IPS DF 6.9 (cell line): ENCODE results near the gene TTLL3.

ENCODE experiments used
- DNase-seq: peaks from one replicate; pipeline ENCODE4 v3.0.0-alpha.2; 2013; ENCODE audit warnings: low read depth, low spot score
- H3K27ac ChIP-seq: one replicate; pipeline ENCODE4 v1.5.1; 2013; ENCODE audit warnings: low read length, control low read depth
- H3K27me3 ChIP-seq: 2 replicates; pipeline ENCODE4 v1.6.1; 2013; ENCODE audit warnings: mild to moderate bottlenecking, low read length; ENCODE audit not compliant: control insufficient read depth, insufficient read depth
- H3K36me3 ChIP-seq: 2 replicates; pipeline ENCODE4 v1.6.1; 2013; ENCODE audit warnings: low read length; ENCODE audit not compliant: control insufficient read depth, insufficient read depth
- H3K4me1 ChIP-seq: 2 replicates; pipeline ENCODE4 v1.6.1; 2013; ENCODE audit warnings: low read length; ENCODE audit not compliant: control insufficient read depth, insufficient read depth
- H3K4me3 ChIP-seq: 2 replicates; pipeline ENCODE4 v1.5.1; 2013; ENCODE audit warnings: mild to moderate bottlenecking, low read length
- H3K9me3 ChIP-seq: 2 replicates; pipeline ENCODE4 v1.6.1; 2013; ENCODE audit warnings: low read length, inconsistent platforms; ENCODE audit not compliant: control insufficient read depth, insufficient read depth
- WGBS: extraction: QIAGEN DNeasy Blood & Tissue Kit; methylation state at CpG from one replicate; pipeline ENCODE4 v1.1.7; 2013; ENCODE audit warnings: mixed read lengths, missing lambda C conversion rate; ENCODE audit not compliant: insufficient read length, insufficient coverage; 5-methylcytosine and 5-hydroxymethylcytosine counted together

Gene TTLL3

DNA sequence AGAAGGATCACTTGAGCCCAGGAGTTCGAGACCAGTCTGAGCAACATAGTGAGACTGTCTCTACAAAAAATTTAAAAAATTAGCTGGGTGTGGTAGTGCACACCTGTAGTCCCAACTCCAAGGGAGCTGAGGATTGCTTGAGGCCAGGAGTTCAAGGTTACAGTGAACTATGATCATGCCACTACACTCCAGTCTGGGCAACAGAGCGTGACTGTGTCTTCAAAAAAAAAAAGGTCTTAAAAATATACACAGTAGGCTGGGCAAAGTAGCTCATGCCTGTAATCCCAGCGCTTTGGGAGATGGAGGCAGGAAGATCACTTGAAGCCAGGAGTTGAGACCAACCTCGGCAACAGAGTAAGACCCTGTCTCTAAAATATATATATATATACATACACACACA lies 29.2 kb upstream of the TTLL3 start:
- DNase-seq, result no peak
- Histone ChIP-seq H3K36me3 (peaks cover 13% of the 10 kb centered on the region), H3K4me3 (no peak overlapping the region), H3K27ac (no peak overlapping the region), H3K4me1 (no peaks in the 10 kb centered on the region), H3K27me3 (no peaks in the 10 kb centered on the region), H3K9me3 (no peaks in the 10 kb centered on the region)
- WGBS, result no CpG with 5 or more reads among the region's 4 CpGs

DNA sequence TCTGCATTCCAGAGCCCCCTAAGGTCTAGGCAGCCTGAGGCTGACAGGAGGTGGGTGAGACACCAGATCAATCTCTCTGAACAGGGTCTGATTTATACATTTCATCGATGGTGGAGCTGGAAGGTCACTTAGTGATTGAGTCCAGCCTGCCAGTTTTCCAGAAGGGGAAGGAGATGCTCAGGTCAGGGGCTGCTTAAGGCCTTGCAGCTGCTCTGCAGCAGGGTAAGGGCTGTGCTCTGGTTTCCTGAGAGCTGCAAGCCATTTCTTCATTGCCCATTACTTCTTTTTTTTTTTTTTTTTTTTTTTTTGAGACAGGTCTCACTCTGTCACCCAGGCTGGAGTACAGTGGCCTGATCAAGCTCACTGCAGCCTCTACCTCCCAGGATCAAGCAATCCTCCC lies 28.5 kb upstream of the TTLL3 start:
- no peak for DNase-seq
- Histone ChIP-seq H3K4me3 (no peak overlapping the region), H3K27me3 (no peaks in the 10 kb centered on the region), H3K4me1 (no peaks in the 10 kb centered on the region), H3K36me3 (peaks cover 13% of the 10 kb centered on the region), H3K27ac (no peak overlapping the region), H3K9me3 (no peaks in the 10 kb centered on the region)
- WGBS, result no CpG with 5 or more reads among the region's 1 CpG

DNA sequence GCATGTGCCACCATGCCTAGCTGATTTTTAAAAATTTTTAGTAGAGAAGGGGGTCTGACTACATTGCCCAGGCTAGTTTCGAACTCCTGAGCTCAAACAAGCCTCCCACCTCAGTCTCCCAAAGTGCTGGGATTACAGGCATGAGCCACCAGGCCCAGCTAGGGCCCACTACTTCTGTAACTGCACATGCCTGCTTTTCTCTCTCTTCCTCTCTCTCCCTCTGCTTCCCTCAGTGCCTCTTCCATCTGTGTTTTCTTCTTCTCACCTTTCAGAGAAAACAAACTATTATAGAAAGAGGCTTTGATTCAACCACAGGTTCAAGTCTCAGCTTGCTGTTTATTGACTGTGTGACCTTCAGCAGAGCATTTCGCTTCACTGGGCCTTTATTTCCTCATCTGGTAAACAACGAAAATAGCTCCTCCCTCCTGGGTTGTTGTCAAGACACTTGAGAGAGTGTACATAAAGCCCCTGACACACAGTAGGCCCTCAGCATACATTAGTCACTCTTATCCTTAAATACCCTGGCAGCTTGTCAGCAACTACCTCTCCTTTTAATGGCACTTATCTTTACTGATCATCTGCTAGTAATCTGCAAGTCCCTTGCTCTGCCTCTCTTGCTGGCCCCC lies 28.0 kb upstream of the TTLL3 start:
- no CpG with 5 or more reads among the region's 3 CpGs for WGBS
- Histone ChIP-seq H3K4me1 (no peaks in the 10 kb centered on the region), H3K9me3 (no peaks in the 10 kb centered on the region), H3K27me3 (no peaks in the 10 kb centered on the region), H3K36me3 (peaks cover 13% of the 10 kb centered on the region), H3K4me3 (no peak overlapping the region), H3K27ac (no peak overlapping the region)
- DNase-seq, result no peak

DNA sequence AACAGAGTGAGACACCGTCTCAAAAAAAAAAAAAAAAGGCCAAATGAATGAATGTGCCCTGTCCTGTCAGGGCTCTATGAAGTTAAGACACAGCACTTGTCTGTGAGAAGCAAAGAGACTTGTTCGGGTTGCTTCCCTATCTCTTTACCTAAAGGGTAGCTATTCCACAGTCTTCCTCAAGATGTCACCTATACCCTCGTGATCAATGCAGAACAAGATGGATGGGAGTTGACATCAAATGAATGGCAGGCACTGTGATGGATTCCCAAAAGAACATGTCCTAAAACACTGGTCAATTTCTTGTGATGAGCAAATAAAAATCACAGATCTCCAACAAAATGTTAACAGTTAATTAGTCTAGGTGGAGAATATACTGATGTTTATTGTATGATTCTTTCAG lies 27.3 kb upstream of the TTLL3 start:
- no peaks in the 10 kb centered on the region for H3K9me3 ChIP-seq
- peaks cover 13% of the 10 kb centered on the region for H3K36me3 ChIP-seq
- no peaks in the 10 kb centered on the region for H3K27me3 ChIP-seq
- DNase-seq, result no peak
- no peak overlapping the region for H3K4me3 ChIP-seq
- H3K4me1 ChIP-seq, result no peaks in the 10 kb centered on the region
- WGBS, result no CpG with 5 or more reads among the region's 3 CpGs
- no peak overlapping the region for H3K27ac ChIP-seq

DNA sequence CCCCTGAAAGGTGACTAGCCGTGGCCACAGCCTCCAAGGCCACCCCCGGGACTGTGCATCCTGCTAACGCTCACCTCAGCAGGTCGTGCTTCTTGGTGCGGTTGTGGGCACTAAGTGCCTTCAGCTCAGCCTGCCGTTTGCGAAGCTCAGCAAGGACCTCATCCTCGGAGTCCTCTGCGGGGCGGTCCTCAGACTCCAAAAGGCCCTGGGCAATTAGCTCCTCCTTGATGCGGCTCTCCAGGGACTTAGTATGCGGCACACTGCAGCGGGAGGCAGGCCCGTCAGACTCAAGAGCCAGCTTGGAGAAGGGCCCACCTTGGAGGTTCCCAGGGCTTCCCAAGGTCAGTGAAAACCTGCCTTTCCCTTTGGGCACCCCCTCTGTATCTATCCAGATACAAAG lies 26.1 kb upstream of the TTLL3 start:
- H3K27me3 ChIP-seq, result no peaks in the 10 kb centered on the region
- DNase-seq, result no peak
- H3K4me3 ChIP-seq, result no peak overlapping the region
- peaks cover 13% of the 10 kb centered on the region for H3K36me3 ChIP-seq
- no peaks in the 10 kb centered on the region for H3K9me3 ChIP-seq
- no peaks in the 10 kb centered on the region for H3K4me1 ChIP-seq
- no peak overlapping the region for H3K27ac ChIP-seq
- no CpG with 5 or more reads among the region's 14 CpGs for WGBS

DNA sequence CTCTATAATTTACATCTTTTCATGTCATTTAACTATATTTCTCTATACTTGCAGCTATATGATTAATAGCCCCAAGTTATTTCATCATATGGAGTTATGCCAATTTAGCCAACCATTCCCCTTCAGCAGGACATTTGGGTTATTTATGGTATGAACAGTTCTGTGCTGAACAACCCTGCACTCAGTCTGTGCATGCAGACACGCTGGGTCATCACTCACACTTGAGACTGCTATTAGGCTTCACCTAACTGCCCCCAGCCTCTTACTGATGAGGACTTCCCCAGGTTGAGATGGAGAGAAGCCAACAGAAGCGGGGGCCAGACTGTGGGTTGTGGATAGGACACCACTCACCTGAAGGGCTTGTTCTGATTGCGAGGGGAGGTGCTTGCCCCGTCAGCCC lies 25.1 kb upstream of the TTLL3 start:
- Histone ChIP-seq H3K27me3 (no peaks in the 10 kb centered on the region), H3K4me1 (no peaks in the 10 kb centered on the region), H3K36me3 (peaks cover 18% of the 10 kb centered on the region), H3K9me3 (no peaks in the 10 kb centered on the region), H3K27ac (no peak overlapping the region), H3K4me3 (no peak overlapping the region)
- no CpG with 5 or more reads among the region's 4 CpGs for WGBS
- no peak for DNase-seq

DNA sequence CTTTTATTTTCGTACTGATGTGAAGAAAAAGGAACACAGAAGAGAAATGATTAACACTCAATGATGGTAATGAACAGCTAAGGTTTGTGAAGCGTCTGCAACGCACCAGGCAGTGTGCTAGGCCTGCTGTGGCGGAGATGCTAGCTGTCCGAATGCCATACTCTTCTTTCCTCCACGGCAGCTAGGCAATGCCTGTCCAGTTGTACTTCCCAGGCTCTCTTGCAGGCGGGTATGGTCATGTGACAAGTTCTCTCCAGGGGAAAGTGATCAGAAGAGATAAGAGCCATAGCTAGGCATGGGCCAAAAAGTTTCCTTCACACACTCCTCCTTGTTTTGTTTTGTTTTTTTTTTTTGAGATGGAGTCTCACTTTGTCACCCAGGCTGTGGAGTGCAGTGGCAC lies 24.5 kb upstream of the TTLL3 start:
- H3K4me1 ChIP-seq, result no peaks in the 10 kb centered on the region
- no peak overlapping the region for H3K4me3 ChIP-seq
- peaks cover 14% of the 10 kb centered on the region for H3K36me3 ChIP-seq
- no peak for DNase-seq
- H3K27ac ChIP-seq, result no peak overlapping the region
- no CpG with 5 or more reads among the region's 7 CpGs for WGBS
- H3K27me3 ChIP-seq, result no peaks in the 10 kb centered on the region
- no peaks in the 10 kb centered on the region for H3K9me3 ChIP-seq

DNA sequence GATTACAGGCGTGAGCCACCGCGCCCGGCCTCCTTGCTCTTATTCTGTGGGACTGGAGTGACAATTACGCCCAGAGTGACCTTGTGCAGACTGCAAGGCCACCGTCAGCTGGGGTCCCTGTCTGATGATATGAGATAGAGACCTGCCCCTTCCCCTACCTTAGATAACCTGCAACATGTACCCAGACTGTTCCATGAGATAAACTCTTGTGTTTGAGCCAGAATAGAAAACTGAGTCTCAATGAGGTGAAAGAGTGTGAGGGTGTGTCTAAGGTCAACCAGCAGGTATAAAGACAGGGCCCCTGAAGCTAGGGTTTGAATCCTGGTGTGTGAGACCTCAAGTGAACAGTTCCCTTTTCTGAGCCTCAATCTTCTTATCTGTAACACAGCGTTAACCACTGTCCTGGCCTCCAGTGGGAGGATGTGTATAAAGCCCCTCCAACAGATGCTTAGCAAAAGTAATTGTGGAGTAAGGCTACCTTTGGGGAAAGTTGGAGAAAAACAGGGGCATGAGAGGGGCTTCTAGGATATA lies 23.8 kb upstream of the TTLL3 start:
- H3K4me1 ChIP-seq, result no peaks in the 10 kb centered on the region
- no peaks in the 10 kb centered on the region for H3K9me3 ChIP-seq
- no CpG with 5 or more reads among the region's 7 CpGs for WGBS
- DNase-seq, result no peak
- peaks cover 14% of the 10 kb centered on the region for H3K36me3 ChIP-seq
- no peaks in the 10 kb centered on the region for H3K27me3 ChIP-seq
- H3K27ac ChIP-seq, result no peak overlapping the region
- H3K4me3 ChIP-seq, result no peak overlapping the region

DNA sequence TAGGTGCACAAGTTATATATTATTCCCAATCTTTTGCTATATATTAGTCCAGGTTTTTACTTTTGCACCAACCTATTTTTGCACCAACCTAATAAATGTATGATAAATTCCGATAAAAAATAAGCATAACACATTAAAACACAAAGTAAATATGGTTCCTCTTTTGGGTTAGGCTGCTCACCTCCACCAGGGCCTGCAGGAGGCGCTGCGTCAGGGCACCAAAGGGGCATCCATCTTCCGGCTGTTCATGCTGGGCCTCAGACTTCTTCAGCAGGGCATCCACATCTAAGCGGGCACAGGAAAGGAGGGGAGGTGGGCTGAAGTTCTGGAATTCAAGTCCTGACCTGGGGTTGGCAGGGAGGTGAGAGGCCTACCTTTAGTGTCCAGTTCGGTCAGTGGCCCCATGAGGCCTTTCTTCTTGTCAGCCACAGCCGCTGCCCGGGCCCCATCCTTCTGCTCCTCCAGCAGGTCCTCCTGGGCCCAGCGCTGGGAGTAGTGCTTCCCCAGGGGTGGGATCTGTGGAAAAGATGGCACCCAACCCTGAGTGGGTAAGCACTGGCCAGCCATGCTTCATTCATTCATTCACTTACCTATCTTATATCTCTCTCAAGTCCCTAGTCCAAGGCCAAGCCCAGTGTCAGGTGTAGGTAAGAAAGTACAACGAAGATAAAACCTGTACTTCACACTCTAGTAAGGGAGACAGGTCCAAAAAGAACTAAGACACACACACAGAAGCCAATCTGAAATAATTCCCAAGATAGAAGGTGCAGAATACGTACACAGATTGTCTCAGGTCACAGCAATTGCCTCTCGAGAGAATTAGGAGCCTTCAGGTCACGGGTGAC lies 23.0 kb upstream of the TTLL3 start:
- H3K36me3 ChIP-seq, result peaks cover 14% of the 10 kb centered on the region
- no peak for DNase-seq
- no CpG with 5 or more reads among the region's 13 CpGs for WGBS
- no peaks in the 10 kb centered on the region for H3K9me3 ChIP-seq
- H3K4me1 ChIP-seq, result peaks cover 2% of the 10 kb centered on the region; the same call in 1 of the 2 replicates
- H3K27ac ChIP-seq, result no peak overlapping the region
- no peak overlapping the region for H3K4me3 ChIP-seq
- no peaks in the 10 kb centered on the region for H3K27me3 ChIP-seq

DNA sequence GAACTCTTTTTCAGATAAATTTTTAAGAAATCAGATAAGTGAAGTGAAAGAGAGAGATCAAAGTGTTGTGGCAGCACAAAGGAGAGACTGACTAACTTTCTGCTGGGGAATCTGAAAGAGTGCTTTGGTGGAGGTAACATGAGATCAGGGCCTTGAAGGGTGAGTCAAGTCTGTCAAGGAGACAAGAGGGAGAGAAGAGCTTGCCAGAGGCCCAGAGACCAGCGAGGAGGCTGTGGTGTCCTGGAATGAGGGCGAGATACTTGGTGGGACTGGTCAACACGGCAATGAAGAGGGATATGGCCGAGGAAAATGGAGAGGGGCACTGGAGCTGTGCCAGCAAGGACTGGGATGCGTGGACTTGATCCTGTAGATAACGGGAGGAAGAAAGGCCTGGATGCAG lies 22.3 kb upstream of the TTLL3 start:
- Histone ChIP-seq H3K27me3 (no peaks in the 10 kb centered on the region), H3K27ac (no peak overlapping the region), H3K9me3 (no peaks in the 10 kb centered on the region), H3K4me1 (peaks cover 2% of the 10 kb centered on the region; the same call in 1 of the 2 replicates), H3K36me3 (peaks cover 14% of the 10 kb centered on the region), H3K4me3 (no peak overlapping the region)
- no CpG with 5 or more reads among the region's 6 CpGs for WGBS
- DNase-seq, result no peak
